Right ventricle myocardium superior (tissue), 1 donor: ENCODE results near the gene PSMG4. TPM values are rescaled to one million over a fixed set of nuclear protein-coding genes. Genes with fewer than 3 reads are reported as not detected.

Experiments
- ATAC-seq: fragments of 200-7000 bp; cut with Tn5 transposase; one replicate; pipeline ENCODE4 v1.9.1; 2020; ENCODE audit warnings: mild to moderate bottlenecking; ENCODE audit not compliant: poor library complexity
- DNase-seq: peaks from one replicate; pipeline ENCODE4 v3.0.0-alpha.2; 2020
- intact Hi-C: fragments of 100-400 bp; cut with DNase I; formaldehyde crosslinking; loops from one replicate; pipeline ENCODE4 v1.11.2; 2022
- total RNA-seq: library from RNA; stranded (reverse); fragmentation: NEBNext Ultra II Directional; extraction: Animal tissue kit (Norgen Biotek cat#: 25700); gene quantifications from one replicate; pipeline ENCODE4 v1.2.1, GENCODE V29; 2021
- donor health status: DM: no; HTN: yes; CAD: no; lungs with severe emphysema.

The PSMG4 gene
- total RNA-seq, 1 donor from 2014 or later, result 8.9 TPM

DNA sequence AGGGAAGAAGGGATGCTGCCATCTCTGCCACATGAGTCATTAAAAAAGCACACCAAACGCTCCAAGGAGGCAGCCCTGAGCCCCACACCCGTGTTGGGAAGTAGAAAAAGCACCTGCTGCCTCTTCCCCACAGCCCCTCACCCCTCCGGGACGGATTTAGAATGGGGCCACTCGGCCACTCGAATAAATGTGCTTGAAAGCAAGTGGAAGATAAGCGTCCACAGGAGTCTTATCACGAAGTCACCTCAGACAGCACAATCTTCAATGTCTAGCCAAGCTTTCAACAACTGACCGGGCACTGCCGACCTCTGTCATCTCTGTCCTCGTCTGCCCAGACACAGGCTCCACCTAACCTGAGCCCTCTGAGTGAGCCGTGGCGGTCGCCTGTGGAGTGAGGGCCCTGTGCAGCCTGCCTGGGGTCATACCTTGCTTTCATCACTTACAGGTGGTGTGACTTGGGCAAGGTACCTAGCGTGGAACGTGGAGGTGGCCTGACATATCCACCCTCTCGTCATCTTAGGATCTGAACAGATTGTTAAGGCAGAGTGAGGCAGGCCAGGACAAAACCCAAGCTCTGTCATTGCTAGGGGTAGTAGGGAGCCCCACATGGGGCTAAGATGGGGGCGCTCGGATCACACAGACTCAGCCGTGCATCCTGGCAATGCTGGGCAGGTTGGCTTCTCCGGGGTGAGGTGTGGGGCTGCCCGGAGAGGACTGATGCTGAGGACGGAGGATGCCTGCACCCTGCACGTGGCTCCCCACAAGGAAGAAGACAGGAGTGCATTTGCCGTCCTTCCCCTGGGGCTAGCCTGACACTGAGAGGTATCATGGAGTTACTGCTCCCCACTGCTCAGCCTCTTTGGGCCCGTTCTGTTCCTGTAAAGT is 34.8 kb downstream of the PSMG4 start:
- peak; percentile 49 for ATAC-seq
- intact Hi-C loops, result no loop called here
- DNase-seq, result no peak

DNA sequence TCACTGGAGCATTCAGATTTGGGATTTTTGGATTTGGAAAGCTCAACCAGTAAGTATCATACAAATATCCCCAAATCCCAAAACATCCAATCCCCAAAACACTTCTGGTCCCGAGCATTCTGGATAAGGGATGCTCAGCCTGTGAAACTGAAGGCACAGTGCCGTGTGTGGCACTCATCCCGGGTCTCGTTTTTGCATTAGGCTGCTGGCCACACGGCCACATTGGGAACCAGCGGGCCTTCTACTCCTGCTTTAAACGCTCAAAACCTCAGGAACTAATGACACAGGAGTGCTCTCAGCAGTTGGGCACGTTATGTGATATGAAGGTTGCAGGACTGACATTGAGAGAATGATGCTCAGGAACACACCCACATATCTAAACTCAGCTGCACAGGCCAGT is 35.6 kb downstream of the PSMG4 start:
- ATAC-seq (no peak), DNase-seq (no peak)
- intact Hi-C loops, result no loop called here

DNA sequence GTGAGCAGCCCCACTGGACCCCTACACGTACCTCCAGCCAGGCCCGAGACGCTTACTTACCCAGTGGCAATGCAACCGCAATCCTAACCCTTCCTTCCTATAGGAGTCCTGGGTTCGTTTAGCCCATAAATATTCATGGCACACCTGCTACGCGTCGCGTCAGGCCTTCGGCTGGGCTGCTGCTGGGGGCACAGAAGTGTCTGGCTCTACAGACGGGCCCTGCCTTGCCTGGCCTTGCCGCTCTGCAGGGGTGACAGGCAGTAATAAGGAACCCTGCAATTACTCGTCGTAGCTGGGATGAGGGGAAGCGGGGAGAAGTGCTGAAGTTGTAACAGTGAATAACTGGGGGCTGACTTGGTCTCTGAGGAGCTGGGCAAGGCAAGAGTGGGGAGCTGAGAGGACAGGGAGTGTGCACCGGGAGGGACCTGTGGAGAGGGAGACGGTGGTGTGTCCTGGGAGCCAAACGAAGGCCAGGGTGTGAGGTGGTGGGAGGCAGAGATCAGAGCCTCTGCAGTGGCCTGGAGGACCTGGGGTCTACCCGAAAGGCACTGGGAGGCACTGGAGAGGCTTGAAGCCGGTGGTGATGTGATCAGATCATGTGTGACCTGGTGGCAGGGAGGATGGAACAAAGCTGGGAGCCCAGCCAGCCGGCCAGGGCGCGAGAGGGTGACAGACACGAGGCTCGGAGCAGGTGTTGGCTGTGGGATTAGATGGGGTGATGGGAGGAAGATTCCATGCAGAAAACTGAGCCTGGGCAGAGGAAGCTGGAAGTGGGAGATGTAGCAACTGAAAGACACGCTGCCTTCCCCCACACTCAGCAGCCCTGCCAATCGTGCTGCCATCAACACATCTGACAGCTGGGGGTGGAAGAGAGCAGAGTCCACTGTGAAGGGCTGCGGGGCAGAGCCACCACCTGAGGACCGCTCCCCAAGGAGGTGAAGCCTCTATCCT is 36.4 kb downstream of the PSMG4 start:
- DNase-seq, result no peak
- no peak for ATAC-seq
- intact Hi-C loops, result no loop called here

DNA sequence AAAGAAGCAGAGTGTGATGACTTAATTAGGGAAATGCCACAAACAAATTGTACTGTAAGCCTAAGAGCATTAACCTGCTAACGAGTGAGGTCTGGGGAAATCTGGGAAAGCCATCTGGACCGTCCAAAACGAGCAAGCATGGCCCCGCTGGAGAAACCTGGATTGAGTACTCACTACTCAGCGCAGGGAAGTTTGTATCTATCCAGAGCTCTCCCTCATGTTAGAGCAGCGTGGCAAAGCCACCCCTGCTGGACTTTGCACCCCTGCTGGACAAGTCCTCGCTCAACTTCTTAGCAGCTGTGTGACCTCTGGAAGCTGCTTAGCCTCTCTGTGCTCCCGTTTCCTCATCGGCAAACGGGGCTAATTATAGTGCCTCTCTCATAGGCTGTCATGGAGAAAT is 37.3 kb downstream of the PSMG4 start:
- DNase-seq (no peak), ATAC-seq (no peak)
- intact Hi-C loops, result no loop called here

DNA sequence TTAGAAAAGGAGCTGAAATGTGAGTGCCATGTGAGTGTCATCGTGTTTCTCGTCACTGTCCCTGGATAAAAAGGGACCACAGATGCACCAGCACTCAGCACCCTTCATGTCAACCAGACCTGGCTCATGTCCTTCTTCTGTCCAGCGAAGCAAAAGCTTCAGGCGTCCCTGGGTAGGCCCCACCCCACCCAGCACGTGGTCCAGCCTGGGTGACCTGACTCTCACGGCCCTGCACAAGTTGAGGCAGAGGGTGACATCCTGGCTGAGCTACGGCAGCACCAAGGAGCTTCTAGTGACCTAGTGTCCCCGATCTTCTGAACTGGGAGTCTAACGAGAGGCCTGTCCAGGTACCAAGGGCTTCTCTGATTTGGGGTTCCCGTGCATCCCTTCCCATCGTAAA is 37.8 kb downstream of the PSMG4 start:
- no peak for ATAC-seq
- no peak for DNase-seq
- intact Hi-C loops, result no loop called here

DNA sequence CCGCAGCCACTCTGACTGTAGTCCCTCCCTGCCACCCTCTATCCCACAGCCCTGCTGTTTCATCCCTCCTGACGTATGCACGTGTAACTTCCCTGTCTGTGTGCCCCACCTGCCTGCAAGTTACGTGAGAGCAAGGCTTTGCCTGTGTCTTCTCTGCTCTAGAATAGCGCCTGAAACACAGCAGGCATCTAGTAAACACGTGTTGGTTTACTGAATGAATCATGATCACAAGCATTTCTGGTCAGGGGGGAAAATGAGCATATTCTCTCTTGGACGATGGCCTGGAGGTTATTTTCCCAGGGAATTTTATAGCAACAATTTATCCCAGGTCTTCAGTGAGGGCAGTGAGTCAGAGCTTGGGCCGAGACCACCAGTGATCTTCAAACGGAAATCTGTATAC is 38.3 kb downstream of the PSMG4 start:
- no peak for DNase-seq
- intact Hi-C loops, result no loop called here
- no peak for ATAC-seq

DNA sequence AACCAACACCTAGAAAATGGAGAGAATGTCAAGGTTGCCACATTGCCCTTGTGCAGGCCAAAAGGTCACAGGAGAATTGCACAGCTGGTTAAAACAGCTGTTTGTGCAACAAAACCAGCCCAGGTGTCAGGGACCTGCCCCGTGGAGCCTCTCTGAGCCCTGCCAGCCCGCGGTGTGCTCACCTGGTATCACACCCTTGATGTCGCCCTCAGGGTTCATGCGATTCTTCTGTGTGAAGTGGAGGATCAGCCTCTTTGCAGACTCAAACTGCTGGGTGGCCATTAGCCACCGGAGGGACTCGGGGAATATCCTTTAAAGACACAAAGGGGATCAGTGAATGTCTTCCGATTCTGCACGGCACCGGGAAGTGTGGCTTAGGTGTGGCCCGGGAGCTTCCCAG is 39.2 kb downstream of the PSMG4 start:
- ATAC-seq, result no peak
- DNase-seq, result no peak
- intact Hi-C loops, result no loop called here

DNA sequence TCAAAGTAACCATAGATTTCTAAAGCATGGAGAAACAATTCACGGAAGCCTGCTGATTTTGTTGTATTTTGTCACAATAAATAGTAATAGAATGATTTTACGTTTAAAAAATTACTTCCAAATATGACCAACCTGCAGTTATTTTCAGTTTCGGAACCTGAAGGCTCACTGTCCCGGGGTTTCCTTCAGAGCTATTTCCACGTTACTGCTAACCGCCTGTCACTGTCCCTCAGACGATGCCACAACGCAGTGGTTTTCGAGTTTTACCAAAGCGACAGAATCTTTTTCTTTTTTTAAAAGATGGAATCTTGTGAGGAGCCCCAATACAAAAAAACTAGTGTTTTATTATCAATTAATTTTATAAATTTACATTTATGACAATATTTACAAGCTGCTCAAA is 40.5 kb downstream of the PSMG4 start:
- DNase-seq (no peak), ATAC-seq (no peak)
- intact Hi-C loops, result no loop called here

DNA sequence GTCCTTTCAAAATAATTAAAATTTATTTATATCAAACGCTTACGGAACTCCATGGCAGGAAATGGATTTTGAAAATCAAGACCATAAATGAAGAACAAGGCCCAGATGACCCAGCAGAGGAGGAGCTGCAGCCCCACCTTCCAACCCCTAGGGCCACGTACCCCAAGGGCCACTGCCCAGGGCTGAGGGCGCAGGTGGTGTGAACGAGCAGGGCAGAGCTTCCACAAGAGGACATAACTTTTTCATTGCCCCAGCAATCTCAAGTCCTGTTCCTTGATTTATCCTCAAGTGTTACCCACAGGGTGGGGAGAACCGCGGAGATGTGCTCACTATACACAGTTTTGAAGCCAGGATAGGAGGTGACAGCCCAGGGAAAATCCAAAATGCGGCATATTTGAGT is 42.8 kb downstream of the PSMG4 start:
- DNase-seq (no peak), ATAC-seq (no peak)
- intact Hi-C loops, result no loop called here

DNA sequence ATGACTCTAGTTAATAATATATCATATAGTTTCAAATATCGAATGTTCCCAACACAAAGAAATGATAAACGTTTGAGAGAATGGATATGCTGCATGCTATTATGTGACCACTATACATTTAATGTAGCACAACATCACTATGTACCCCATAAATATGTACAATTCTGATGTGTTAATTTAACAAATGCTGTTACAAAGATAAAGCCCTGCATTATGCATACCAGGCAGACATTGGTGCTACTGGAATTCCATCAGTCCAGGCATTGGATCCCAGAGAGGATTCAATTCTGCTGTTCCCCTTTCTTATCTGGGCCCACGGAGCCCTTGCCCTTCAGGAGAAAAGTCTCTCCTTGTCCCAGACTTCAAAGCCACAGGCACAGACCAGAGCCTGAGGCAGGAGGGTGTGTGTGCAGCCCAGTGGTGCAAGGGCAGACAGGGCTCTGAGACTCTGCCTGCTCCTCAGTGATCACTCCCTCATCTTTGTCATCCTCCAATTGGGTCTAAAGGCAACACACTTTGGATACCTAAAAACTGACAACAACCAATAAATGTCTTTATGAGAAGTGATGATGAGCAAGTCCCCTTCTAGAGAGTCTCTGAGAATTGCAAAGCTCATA is 45.2 kb downstream of the PSMG4 start:
- ATAC-seq, result no peak
- intact Hi-C loops, result no loop called here
- no peak for DNase-seq

DNA sequence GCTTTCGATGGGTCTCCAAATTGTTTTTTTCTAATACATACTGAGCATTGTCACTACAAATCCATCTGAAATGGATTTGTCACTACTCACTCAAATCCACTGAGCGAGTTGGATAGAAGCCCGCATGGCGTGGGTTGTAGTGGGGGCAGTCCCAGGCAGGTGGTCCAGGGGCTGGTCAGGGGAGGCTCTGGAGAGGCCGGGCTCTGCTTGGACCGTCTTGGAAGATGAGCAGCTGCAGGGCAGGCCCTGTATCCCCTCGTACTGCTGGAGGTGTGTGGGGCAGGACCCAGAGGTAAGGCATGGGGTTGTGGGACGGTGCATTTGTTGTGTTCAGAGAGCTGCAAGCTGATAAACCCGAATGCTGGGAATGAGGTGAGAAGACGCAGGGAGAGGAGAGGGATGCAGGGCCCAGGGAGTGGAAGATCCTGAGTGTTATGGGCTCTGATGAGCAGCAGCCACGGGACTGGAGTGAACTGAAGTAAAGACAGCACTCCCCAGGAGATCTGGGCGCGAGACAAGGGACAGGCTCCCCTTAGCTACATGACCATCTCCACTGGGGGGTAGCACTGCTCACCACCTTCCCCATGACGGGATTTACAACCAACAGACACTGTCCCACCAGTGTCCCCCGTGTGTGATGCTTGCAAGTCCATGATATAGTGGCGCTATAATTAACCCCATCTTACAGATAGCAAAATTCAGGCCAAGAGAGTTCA is 45.9 kb downstream of the PSMG4 start:
- no peak for ATAC-seq
- intact Hi-C loops, result no loop called here
- DNase-seq, result no peak

DNA sequence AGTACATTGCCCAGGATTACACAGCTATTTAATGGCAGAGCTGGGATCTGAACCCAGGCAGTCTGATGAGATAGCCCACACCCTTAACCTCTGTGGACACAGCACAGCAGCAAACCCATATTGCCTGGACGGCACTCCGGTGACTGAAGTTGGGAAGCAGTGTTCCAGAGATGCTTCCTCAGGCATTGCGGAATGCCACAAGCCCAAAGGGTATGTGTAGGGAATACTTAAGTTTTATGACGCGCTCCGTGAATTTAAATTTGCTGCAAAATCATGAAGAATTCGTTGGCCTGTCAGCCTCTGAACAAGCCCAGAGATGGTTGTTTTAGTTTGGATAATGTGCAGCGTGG is 46.4 kb downstream of the PSMG4 start:
- ATAC-seq (no peak), DNase-seq (no peak)
- intact Hi-C loops, result no loop called here

DNA sequence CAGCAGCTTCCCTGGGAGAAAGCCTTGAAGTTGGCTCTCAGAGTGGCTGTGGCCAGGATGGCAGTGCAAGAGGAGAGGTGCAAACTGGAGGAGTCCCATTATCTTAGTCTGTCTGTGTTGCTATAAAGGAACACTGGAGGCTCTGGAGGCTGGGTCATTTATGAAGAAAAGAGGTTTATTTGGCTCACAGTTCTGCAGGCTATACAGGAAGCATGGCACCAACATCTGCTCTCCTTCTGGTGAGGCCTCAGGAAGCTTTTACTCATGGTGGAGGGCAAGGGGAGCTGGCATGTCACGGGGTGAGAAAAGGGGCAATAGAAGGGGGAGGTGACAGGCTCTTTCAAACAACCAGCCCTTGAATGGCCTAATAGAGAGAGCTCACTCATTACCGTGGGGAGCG is 47.1 kb downstream of the PSMG4 start:
- intact Hi-C loops, result no loop called here
- DNase-seq (no peak), ATAC-seq (no peak)

DNA sequence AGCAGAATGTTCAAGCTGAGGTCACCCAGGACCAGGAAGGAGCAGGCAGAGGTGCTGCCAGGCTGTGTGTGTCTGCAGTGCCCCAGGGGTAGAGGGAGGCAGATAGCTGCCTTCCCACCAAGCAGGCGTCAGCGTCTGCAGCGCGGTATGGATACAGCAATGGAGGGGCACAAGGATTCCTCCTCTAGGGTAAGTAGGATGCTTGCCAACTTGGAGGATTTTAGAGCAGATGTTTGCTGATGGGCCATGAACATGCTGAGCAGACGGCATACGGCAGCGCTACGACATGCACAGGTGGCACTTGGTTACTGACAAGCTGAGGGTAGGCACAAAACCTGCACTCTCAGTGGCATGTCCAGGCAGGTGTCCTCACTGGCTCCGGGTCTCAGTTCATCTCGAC is 48.1 kb downstream of the PSMG4 start:
- DNase-seq (no peak), ATAC-seq (no peak)
- intact Hi-C loops, result no loop called here

DNA sequence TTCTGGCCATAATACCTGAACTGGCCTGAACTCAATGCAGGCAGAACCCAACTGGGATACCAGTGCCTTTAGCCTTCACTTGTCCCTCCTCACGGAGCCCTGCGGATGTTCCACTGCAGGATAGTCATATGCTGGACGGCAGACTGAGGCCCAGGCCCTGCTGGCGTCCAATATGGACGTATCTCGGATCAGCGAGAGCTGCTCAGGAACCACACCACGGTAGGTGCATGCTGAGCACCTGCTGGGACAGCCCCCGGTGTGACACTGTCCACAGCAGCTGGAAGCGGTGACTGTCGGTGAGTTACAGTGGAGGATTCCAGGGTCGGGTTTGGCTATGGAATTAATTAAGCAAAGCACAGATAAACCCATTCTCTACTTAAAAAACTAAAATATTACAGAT is 48.7 kb downstream of the PSMG4 start:
- intact Hi-C loops, result no loop called here
- ATAC-seq (no peak), DNase-seq (no peak)

DNA sequence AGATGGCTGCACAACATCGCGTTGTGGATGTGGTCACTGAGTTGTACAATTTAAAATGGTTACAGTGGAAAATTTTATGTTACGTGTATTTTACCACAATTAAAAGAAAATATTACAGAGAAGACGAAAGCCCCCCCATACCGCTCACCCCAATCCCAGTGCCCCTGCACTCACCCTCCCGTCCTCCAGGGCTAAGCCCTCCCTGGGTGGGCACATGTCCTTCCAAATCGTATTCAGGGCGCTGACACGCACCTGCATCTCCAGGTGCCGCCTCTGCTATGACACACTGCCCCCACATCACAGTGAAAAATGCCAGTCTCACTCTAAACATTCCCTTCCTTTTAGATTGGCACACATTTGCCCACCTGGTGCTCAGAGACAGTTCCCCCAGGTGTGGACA is 49.4 kb downstream of the PSMG4 start:
- no peak for ATAC-seq
- no peak for DNase-seq
- intact Hi-C loops, result no loop called here

DNA sequence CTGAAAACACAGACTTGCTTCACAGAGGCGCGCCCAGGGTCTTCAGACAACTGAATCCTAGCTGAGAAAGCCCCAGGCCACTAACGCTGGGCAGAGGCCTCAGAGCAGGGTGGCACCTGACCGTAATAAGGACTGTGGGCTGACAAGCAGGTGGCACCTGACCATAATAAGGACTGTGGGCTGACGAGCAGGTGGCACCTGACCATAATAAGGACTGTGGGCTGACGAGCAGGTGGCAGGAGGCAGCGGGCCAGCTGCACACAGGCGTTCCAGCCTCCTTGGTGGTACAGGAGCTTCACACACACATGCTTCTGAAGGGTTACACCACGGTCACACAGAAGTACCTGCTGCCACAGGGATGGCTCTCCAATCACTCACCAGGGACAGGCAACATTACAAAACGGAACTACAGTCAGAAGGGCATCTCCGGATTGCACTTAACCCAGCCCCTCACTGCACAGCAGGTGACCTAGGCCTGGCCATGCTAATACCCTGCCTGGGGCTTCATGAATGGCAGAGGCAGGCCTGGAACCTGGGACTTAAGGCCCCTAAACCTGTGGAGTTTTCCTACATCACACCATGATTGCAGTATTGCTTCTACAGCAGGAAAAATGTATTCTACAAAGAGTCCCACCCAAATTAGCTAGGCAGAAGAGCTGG is 50.8 kb downstream of the PSMG4 start:
- no peak for ATAC-seq

DNA sequence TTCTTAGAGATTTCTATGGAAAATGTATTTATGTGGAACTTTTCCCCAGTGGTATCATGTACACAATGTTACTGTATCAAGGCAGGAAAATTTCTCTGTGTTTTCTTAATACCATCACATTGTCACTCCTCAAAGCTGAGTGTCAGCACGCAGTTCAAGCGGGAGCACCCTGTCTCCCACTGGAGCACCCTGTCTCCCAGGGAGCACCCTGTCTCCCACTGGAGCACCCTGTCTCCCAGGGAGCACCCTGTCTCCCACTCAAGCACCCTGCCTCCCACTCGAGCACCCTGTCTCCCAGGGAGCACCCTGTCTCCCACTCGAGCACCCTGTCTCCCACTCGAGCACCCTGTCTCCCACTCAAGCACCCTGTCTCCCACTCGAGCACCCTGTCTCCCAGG is 51.3 kb downstream of the PSMG4 start:
- ATAC-seq (no peak), DNase-seq (no peak)
- intact Hi-C loops, result no loop called here

More for the DNA sequence above, 50.8 kb downstream of the PSMG4 start:
- DNase-seq, result no peak
- intact Hi-C loops, result no loop called here
